A673 (cell line): ENCODE measurements around the gene ZSCAN18. TPM values are rescaled to one million over a fixed set of nuclear protein-coding genes. Genes with fewer than 3 reads are reported as not detected.

Source experiments
- BruUV-seq: library from RNA; stranded (reverse); fragments of 400-500 nt; replicated peaks from 2 replicates; lab custom pipeline; 2021; lab: Mats Ljungman, UMichigan
- CTCF ChIA-PET: fragments of 300-600 bp; sonication (Branson Sonifier 250); formaldehyde crosslinking; loops from one replicate; lab custom pipeline; 2022; ENCODE audit warnings: antibody characterized with exemption; lab: Charles Lee
- POLR2A ChIA-PET: fragments of 300-600 bp; sonication (Branson Sonifier 250); formaldehyde crosslinking; loops from one replicate; lab custom pipeline; 2022; ENCODE audit warnings: antibody characterized with exemption; ENCODE audit not compliant: low non-redundant PET; lab: Charles Lee
- DNase-seq: peaks from one replicate; pipeline ENCODE4 v3.0.0-alpha.2; 2015; ENCODE audit warnings: low spot score
- H3K27ac ChIP-seq: fragments of 200-600 bp; sonication (generic); 2 replicates; pipeline ENCODE4 v1.5.1; 2016; ENCODE audit warnings: mixed run types, low read depth, mild to moderate bottlenecking, mixed read lengths, antibody characterized with exemption, low read length; ENCODE audit not compliant: poor library complexity, severe bottlenecking
- H3K27me3 ChIP-seq: fragments of 200-600 bp; sonication (generic); replicated peaks from 2 replicates; pipeline ENCODE4 v1.6.1; 2017; ENCODE audit warnings: mixed run types, low read depth, mild to moderate bottlenecking, mixed read lengths, antibody characterized with exemption, low read length; ENCODE audit not compliant: insufficient read depth, poor library complexity
- H3K36me3 ChIP-seq: fragments of 200-600 bp; sonication (generic); 2 replicates; pipeline ENCODE4 v1.6.1; 2016; ENCODE audit warnings: mixed run types, mild to moderate bottlenecking, mixed read lengths, antibody characterized with exemption, low read length; ENCODE audit not compliant: insufficient read depth, poor library complexity, severe bottlenecking
- H3K4me1 ChIP-seq: fragments of 200-600 bp; sonication (generic); 2 replicates; pipeline ENCODE4 v1.6.1; 2017; ENCODE audit warnings: mixed run types, mild to moderate bottlenecking, mixed read lengths, antibody characterized with exemption, low read length; ENCODE audit not compliant: insufficient read depth, poor library complexity, severe bottlenecking
- H3K4me3 ChIP-seq: fragments of 200-600 bp; sonication (generic); 2 replicates; pipeline ENCODE4 v1.5.1; 2016; ENCODE audit warnings: low read depth, mixed run types, mild to moderate bottlenecking, mixed read lengths, low read length; ENCODE audit not compliant: poor library complexity, severe bottlenecking
- H3K9me3 ChIP-seq: fragments of 200-600 bp; sonication (generic); 2 replicates; pipeline ENCODE4 v1.6.1; 2016; ENCODE audit warnings: mixed run types, low read depth, mild to moderate bottlenecking, mixed read lengths, antibody characterized with exemption, low read length; ENCODE audit not compliant: poor library complexity, severe bottlenecking
- EZH2 ChIP-seq: fragments of 200-600 bp; sonication (generic); IDR thresholded peaks from 2 replicates; pipeline ENCODE4 v1.6.1; 2017; ENCODE audit warnings: borderline replicate concordance, low read depth, mild to moderate bottlenecking, mixed read lengths, antibody characterized with exemption, low read length; ENCODE audit not compliant: poor library complexity, severe bottlenecking
- intact Hi-C: fragments of 100-400 bp; cut with micrococcal nuclease; formaldehyde crosslinking; loops from one replicate; pipeline ENCODE4 v1.10.0; 2022; ENCODE audit not compliant: unreplicated experiment
- total RNA-seq: library from RNA; stranded (reverse); gene quantifications from 2 replicates; pipeline ENCODE4 v1.2.3, GENCODE V29; 2021
- TF ChIP-seq, protein P1 (sequence below): fragments of 300-800, 200-600 bp; sonication (generic); conservative IDR thresholded peaks from 2 replicates; pipeline ENCODE4 v1.5.1; 2017; ENCODE audit warnings: low read depth, mild to moderate bottlenecking, antibody characterized with exemption, low read length, moderate library complexity, mixed read lengths

The ZSCAN18 gene
- total RNA-seq, 1 experiment from 2014 or later: 26.1 TPM

DNA sequence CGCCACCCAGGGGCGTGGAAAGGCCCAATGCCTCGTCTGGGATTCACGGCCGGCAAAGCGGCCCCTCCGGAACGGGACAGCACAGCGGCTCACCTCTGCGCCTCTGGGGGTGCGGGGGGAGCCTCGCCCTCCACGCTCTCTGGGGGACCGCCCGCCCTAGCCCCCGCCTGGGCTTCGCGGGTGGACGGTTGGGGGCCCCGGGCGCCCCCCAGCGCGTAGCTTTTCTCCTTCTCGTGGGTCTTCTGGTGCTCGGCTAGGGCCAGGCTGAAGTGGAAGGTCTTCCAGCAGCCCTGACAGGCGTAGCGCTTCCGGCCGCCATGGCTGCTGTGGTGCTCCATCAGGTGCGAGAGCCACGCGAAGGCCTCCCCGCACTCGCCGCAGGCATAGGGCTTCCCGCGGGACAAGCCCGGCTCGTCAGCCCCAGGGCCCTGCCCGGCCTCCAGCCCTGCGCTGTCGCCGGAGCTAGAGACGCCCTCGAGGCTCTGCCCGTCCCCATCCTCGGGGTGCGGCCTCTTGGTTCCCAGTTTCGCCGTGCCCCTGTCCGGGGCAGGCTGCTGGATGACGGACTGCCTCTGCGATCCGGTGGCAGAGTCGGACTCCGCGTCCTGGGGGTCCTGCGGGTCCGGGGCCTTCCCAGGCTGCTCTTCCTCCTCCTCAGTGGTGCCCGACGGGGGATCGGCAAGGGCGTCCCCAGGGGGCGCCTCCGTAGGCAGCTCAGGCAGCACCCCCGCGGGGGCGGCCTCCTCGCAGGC, 13.3 kb downstream of the ZSCAN18 start:
- H3K4me1 ChIP-seq: no peaks in the 10 kb centered on the region

DNA sequence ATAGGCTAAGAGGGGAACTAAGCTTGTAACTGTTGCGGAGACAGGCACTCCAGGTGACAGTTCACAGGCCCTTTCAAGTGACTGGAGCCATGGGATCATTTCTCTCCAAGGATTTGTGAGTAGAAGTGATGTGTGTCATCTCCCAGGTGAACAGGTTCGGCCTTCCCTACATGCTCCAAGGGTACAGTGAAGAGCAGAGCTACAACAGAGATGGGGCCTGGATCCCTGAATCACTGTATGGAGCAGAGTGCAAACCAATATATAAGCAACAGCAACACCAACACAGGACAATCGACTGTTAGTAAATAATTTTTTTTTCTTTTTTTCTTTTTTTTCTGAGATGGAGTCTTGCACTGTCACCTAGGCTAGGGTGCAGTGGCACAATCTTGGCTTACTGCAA, 15.0 kb downstream of the ZSCAN18 start:
- TF ChIP-seq, protein P1, sequence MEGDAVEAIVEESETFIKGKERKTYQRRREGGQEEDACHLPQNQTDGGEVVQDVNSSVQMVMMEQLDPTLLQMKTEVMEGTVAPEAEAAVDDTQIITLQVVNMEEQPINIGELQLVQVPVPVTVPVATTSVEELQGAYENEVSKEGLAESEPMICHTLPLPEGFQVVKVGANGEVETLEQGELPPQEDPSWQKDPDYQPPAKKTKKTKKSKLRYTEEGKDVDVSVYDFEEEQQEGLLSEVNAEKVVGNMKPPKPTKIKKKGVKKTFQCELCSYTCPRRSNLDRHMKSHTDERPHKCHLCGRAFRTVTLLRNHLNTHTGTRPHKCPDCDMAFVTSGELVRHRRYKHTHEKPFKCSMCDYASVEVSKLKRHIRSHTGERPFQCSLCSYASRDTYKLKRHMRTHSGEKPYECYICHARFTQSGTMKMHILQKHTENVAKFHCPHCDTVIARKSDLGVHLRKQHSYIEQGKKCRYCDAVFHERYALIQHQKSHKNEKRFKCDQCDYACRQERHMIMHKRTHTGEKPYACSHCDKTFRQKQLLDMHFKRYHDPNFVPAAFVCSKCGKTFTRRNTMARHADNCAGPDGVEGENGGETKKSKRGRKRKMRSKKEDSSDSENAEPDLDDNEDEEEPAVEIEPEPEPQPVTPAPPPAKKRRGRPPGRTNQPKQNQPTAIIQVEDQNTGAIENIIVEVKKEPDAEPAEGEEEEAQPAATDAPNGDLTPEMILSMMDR: no peak
- TF ChIP-seq EZH2: no peak
- CTCF ChIA-PET: no interaction called here

More for the DNA sequence above, 13.3 kb downstream of the ZSCAN18 start:
- ChIA-PET POLR2A (no interaction called here), CTCF (no interaction called here)
- BruUV-seq: no TSS peak
- no peak for TF ChIP-seq EZH2
- TF ChIP-seq, protein P1: no peak
- H3K27me3 ChIP-seq: no peaks in the 10 kb centered on the region
- H3K36me3 ChIP-seq: peaks cover 9% of the 10 kb centered on the region
- DNase-seq: no peak
- H3K27ac ChIP-seq: no peak overlapping the region
- peaks cover 44% of the 10 kb centered on the region for H3K9me3 ChIP-seq
- no peak overlapping the region for H3K4me3 ChIP-seq
- intact Hi-C loops: no loop called here

DNA sequence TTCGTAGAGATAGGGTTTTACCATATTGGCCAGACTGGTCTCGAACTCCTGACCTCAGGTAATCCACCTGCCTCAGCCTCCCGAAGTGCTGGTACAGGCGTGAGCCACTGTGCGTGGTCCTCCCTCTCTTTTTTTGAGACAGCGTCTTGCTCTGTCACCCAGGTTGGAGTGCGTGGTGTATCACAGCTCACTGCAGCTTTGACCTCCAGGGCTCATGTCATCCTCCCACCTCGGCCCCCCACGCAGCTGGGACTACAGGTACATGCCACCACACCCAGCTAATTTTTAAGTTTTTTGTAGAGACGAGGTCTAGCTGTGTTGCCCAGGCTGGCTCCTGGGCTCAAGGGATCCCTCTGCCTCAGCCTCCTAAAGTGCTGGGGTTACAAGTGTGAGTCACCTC, 18.2 kb downstream of the ZSCAN18 start:
- intact Hi-C loops: no loop called here
- no peak for TF ChIP-seq EZH2
- TF ChIP-seq, protein P1: no peak
- ChIA-PET POLR2A (interaction anchor here (0.6 kb wide), 1 partner anchor 30 kb away, joined by 3 read pairs; no protein-coding TSS in a partner anchor), CTCF (no interaction called here)
- Histone ChIP-seq H3K4me1 (no peaks in the 10 kb centered on the region), H3K27ac (no peak overlapping the region), H3K27me3 (no peaks in the 10 kb centered on the region), H3K36me3 (peaks cover 3% of the 10 kb centered on the region), H3K4me3 (no peak overlapping the region), H3K9me3 (peaks cover 17% of the 10 kb centered on the region)
- no TSS peak for BruUV-seq
- DNase-seq: no peak

More for the DNA sequence above, 15.0 kb downstream of the ZSCAN18 start:
- Histone ChIP-seq H3K27me3 (no peaks in the 10 kb centered on the region), H3K4me1 (no peaks in the 10 kb centered on the region), H3K4me3 (no peak overlapping the region), H3K27ac (no peak overlapping the region), H3K9me3 (peaks cover 37% of the 10 kb centered on the region), H3K36me3 (peaks cover 9% of the 10 kb centered on the region)
- POLR2A ChIA-PET: no interaction called here
- BruUV-seq: no TSS peak
- no peak for DNase-seq
- intact Hi-C loops: no loop called here
